WTC11 (cell line): Measurements from ENCODE around the gene ENPP6.

Experiments used
- FOXK1 ChIP-seq: sonication (generic); formaldehyde crosslinking; IDR thresholded peaks from 2 replicates; pipeline ENCODE4 v1.8.0; 2022; ENCODE audit warnings: mild to moderate bottlenecking, moderate library complexity, missing genetic modification reagents
- JUN ChIP-seq: sonication (generic); formaldehyde crosslinking; IDR thresholded peaks from 2 replicates; pipeline ENCODE4 v1.8.0; 2023; ENCODE audit warnings: mild to moderate bottlenecking, missing genetic modification reagents
- NR2C2 ChIP-seq: sonication (generic); formaldehyde crosslinking; IDR thresholded peaks from 2 replicates; pipeline ENCODE4 v1.8.0; 2022; ENCODE audit warnings: mild to moderate bottlenecking, missing genetic modification reagents
- NR3C1 ChIP-seq: sonication (generic); formaldehyde crosslinking; conservative IDR thresholded peaks from 2 replicates; pipeline ENCODE4 v1.8.1; 2023; ENCODE audit warnings: low read depth, mild to moderate bottlenecking, missing genetic modification reagents
- TF ChIP-seq, protein P1 (sequence below): fragments of 200-600 bp; IDR thresholded peaks from 2 replicates; pipeline ENCODE4 v1.8.0; 2022; ENCODE audit warnings: antibody characterized with exemption
- TF ChIP-seq, protein P2 (sequence below): sonication (generic); formaldehyde crosslinking; IDR thresholded peaks from 2 replicates; pipeline ENCODE4 v1.8.0; 2022; ENCODE audit warnings: mild to moderate bottlenecking, missing genetic modification reagents

- TF ChIP-seq NR3C1 (CRISPR knock-in tag) (no peak), FOXK1 (CRISPR knock-in tag) (no peak), JUN (CRISPR knock-in tag) (no peak), NR2C2 (CRISPR knock-in tag) (no peak)
- TF ChIP-seq, protein P1, sequence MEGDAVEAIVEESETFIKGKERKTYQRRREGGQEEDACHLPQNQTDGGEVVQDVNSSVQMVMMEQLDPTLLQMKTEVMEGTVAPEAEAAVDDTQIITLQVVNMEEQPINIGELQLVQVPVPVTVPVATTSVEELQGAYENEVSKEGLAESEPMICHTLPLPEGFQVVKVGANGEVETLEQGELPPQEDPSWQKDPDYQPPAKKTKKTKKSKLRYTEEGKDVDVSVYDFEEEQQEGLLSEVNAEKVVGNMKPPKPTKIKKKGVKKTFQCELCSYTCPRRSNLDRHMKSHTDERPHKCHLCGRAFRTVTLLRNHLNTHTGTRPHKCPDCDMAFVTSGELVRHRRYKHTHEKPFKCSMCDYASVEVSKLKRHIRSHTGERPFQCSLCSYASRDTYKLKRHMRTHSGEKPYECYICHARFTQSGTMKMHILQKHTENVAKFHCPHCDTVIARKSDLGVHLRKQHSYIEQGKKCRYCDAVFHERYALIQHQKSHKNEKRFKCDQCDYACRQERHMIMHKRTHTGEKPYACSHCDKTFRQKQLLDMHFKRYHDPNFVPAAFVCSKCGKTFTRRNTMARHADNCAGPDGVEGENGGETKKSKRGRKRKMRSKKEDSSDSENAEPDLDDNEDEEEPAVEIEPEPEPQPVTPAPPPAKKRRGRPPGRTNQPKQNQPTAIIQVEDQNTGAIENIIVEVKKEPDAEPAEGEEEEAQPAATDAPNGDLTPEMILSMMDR, result no peak
- TF ChIP-seq, protein P2, sequence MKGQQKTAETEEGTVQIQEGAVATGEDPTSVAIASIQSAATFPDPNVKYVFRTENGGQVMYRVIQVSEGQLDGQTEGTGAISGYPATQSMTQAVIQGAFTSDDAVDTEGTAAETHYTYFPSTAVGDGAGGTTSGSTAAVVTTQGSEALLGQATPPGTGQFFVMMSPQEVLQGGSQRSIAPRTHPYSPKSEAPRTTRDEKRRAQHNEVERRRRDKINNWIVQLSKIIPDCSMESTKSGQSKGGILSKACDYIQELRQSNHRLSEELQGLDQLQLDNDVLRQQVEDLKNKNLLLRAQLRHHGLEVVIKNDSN (CRISPR knock-in tag), result no peak
Observed at GRCh38 chr4:184052616-184053015, 165.1 kb downstream of the ENPP6 start.
